Mesendoderm (in vitro differentiated cells): ENCODE results near the gene BASP1.

Experiments used
- DNase-seq: peaks from one replicate; pipeline ENCODE4 v3.0.0; 2013
- H2AK5ac ChIP-seq: 2 replicates; pipeline ENCODE4 v1.6.1; 2013; ENCODE audit warnings: low read length, inconsistent platforms
- H2BK120ac ChIP-seq: 2 replicates; pipeline ENCODE4 v1.6.1; 2013; ENCODE audit warnings: low read depth, mild to moderate bottlenecking, low read length, moderate library complexity, mixed read lengths
- H2BK15ac ChIP-seq: replicated peaks from 2 replicates; pipeline ENCODE4 v1.6.1; 2013; ENCODE audit warnings: low read depth, mild to moderate bottlenecking, moderate library complexity
- H2BK5ac ChIP-seq: 2 replicates; pipeline ENCODE4 v1.6.1; 2013; ENCODE audit warnings: low read length, inconsistent platforms
- H3K18ac ChIP-seq: 2 replicates; pipeline ENCODE4 v1.6.1; 2013; ENCODE audit warnings: mild to moderate bottlenecking, low read length, mixed read lengths
- H3K23ac ChIP-seq: one replicate; pipeline ENCODE4 v1.6.1; 2013; ENCODE audit warnings: low read length
- H3K27ac ChIP-seq: 2 replicates; pipeline ENCODE4 v1.5.1; 2013; ENCODE audit warnings: low read depth, mild to moderate bottlenecking, inconsistent platforms, low read length, moderate library complexity
- H3K27me3 ChIP-seq: 2 replicates; pipeline ENCODE4 v1.6.1; 2013; ENCODE audit warnings: low read length, control low read depth, mild to moderate bottlenecking, inconsistent platforms; ENCODE audit not compliant: insufficient read depth, poor library complexity
- H3K36me3 ChIP-seq: 2 replicates; pipeline ENCODE4 v1.6.1; 2013; ENCODE audit warnings: low read length, inconsistent platforms; ENCODE audit not compliant: control insufficient read depth, insufficient read depth
- H3K4ac ChIP-seq: one replicate; pipeline ENCODE4 v1.6.1; 2013; ENCODE audit warnings: low read depth, mild to moderate bottlenecking, low read length, moderate library complexity
- H3K4me1 ChIP-seq: 2 replicates; pipeline ENCODE4 v1.6.1; 2013; ENCODE audit warnings: low read depth, low read length, inconsistent platforms; ENCODE audit not compliant: control insufficient read depth
- H3K4me2 ChIP-seq: 2 replicates; pipeline ENCODE4 v1.6.1; 2013; ENCODE audit warnings: low read length
- H3K4me3 ChIP-seq: 2 replicates; pipeline ENCODE4 v1.5.1; 2013; ENCODE audit warnings: mild to moderate bottlenecking, low read length
- H3K56ac ChIP-seq: one replicate; pipeline ENCODE4 v1.6.1; 2013; ENCODE audit warnings: low read length
- H3K79me1 ChIP-seq: 2 replicates; pipeline ENCODE4 v1.6.1; 2013; ENCODE audit warnings: low read length, inconsistent platforms
- H3K79me2 ChIP-seq: 2 replicates; pipeline ENCODE4 v1.6.1; 2013; ENCODE audit warnings: mild to moderate bottlenecking, low read length; ENCODE audit not compliant: control insufficient read depth, insufficient read depth
- H3K9ac ChIP-seq: 2 replicates; pipeline ENCODE4 v1.6.1; 2013; ENCODE audit warnings: low read length, inconsistent platforms
- H4K5ac ChIP-seq: one replicate; pipeline ENCODE4 v1.6.1; 2013; ENCODE audit warnings: low read length
- H4K8ac ChIP-seq: one replicate; pipeline ENCODE4 v1.6.1; 2013; ENCODE audit warnings: low read depth, mild to moderate bottlenecking, control low read depth, low read length, moderate library complexity
- WGBS: extraction: QIAGEN DNeasy Blood & Tissue Kit; methylation state at CpG from one replicate; pipeline ENCODE4 v1.1.7; 2013; ENCODE audit warnings: low lambda C conversion rate, missing lambda C conversion rate; ENCODE audit not compliant: insufficient coverage; ENCODE audit errors: extremely low coverage; 5-methylcytosine and 5-hydroxymethylcytosine counted together

BASP1 gene

DNA sequence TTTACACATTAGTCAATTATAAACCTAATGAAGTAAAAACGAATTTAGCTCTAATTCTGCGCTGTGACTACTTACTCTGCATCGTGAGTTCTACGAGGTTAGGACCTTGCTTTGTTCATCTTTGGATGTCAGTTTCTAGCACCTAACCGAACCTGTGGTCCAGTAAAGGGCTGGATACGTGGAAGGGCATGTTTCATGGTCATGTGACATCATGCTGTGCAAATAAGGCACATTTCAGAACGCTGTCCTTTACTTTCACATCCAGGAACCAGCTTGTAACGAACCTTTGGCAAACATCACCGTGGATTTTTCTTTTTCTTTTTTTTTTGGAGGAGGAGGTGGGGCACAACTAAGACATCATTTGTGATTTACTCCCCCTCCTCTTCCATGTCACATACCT lies 15.0 kb downstream of the BASP1 start:
- Histone ChIP-seq H4K5ac (no peak overlapping the region), H2AK5ac (no peak overlapping the region)
- WGBS, result no CpG with 5 or more reads among the region's 9 CpGs

DNA sequence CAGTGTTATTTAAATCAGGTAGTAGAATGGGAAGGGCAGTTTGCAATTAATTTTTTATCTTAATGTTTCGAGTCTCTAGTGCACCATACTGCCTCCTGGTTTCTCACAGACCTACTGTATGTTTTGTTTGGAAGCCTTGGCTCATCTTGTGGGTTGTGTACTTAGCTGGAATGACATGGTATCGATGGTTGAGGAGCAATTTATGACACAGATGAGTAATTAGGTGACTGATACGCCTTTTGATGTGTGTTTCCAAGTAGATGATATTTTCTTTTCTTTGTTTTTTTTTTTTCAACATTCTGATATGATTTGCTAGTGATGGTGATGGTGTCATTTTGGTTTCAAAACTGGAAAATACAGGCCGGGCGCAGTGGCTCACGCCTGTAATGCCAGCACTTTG lies 16.1 kb downstream of the BASP1 start:
- no peak overlapping the region for H2AK5ac ChIP-seq
- WGBS, result no CpG with 5 or more reads among the region's 6 CpGs
- H3K27ac ChIP-seq, result no peak overlapping the region

More for the DNA sequence above, 15.0 kb downstream of the BASP1 start:
- Histone ChIP-seq H3K79me1 (peaks cover 38% of the 10 kb centered on the region), H3K27me3 (no peaks in the 10 kb centered on the region), H2BK15ac (no peak overlapping the region), H3K27ac (no peak overlapping the region), H4K8ac (no peak overlapping the region), H3K4me1 (peaks cover 2% of the 10 kb centered on the region), H3K79me2 (peaks cover 63% of the 10 kb centered on the region), H3K36me3 (no peaks in the 10 kb centered on the region), H3K4ac (no peak overlapping the region), H2BK5ac (no peak overlapping the region), H3K56ac (no peak overlapping the region), H3K9ac (no peak overlapping the region), H3K23ac (no peak overlapping the region), H3K18ac (no peak overlapping the region), H3K4me2 (no peak overlapping the region), H3K4me3 (no peak overlapping the region), H2BK120ac (no peak overlapping the region)
- no peak for DNase-seq

GRCh38 chr5:17234374-17234773 lies 16.9 kb downstream of the BASP1 start:
- no peaks in the 10 kb centered on the region for H3K36me3 ChIP-seq
- no peak overlapping the region for H3K9ac ChIP-seq
- H4K8ac ChIP-seq, result no peak overlapping the region
- DNase-seq, result no peak
- H2BK15ac ChIP-seq, result no peak overlapping the region
- no peak overlapping the region for H3K18ac ChIP-seq
- H2AK5ac ChIP-seq, result no peak overlapping the region
- H4K5ac ChIP-seq, result no peak overlapping the region
- no peak overlapping the region for H2BK120ac ChIP-seq
- no peak overlapping the region for H2BK5ac ChIP-seq
- no CpG with 5 or more reads among the region's 5 CpGs for WGBS
- no peak overlapping the region for H3K27ac ChIP-seq
- no peak overlapping the region for H3K4me2 ChIP-seq
- no peak overlapping the region for H3K4me3 ChIP-seq
- H3K79me1 ChIP-seq, result peaks cover 29% of the 10 kb centered on the region
- no peak overlapping the region for H3K56ac ChIP-seq
- no peaks in the 10 kb centered on the region for H3K27me3 ChIP-seq
- peaks cover 61% of the 10 kb centered on the region for H3K79me2 ChIP-seq
- H3K23ac ChIP-seq, result no peak overlapping the region
- H3K4me1 ChIP-seq, result peaks cover 2% of the 10 kb centered on the region
- no peak overlapping the region for H3K4ac ChIP-seq

More for the DNA sequence above, 16.1 kb downstream of the BASP1 start:
- no peak for DNase-seq
- H3K56ac ChIP-seq, result no peak overlapping the region
- H3K79me2 ChIP-seq, result peaks cover 65% of the 10 kb centered on the region
- no peak overlapping the region for H2BK5ac ChIP-seq
- no peaks in the 10 kb centered on the region for H3K36me3 ChIP-seq
- H2BK15ac ChIP-seq, result no peak overlapping the region
- no peaks in the 10 kb centered on the region for H3K27me3 ChIP-seq
- H4K8ac ChIP-seq, result no peak overlapping the region
- H3K9ac ChIP-seq, result no peak overlapping the region
- H3K23ac ChIP-seq, result no peak overlapping the region
- no peak overlapping the region for H4K5ac ChIP-seq
- H3K4ac ChIP-seq, result no peak overlapping the region
- peaks cover 2% of the 10 kb centered on the region for H3K4me1 ChIP-seq
- H2BK120ac ChIP-seq, result no peak overlapping the region
- H3K4me2 ChIP-seq, result no peak overlapping the region
- no peak overlapping the region for H3K18ac ChIP-seq
- peaks cover 35% of the 10 kb centered on the region for H3K79me1 ChIP-seq
- no peak overlapping the region for H3K4me3 ChIP-seq

GRCh38 chr5:17235731-17236330 lies 18.4 kb downstream of the BASP1 start:
- DNase-seq, result no peak
- H3K23ac ChIP-seq, result no peak overlapping the region
- H3K4me3 ChIP-seq, result no peak overlapping the region
- H3K79me2 ChIP-seq, result peaks cover 62% of the 10 kb centered on the region
- no peaks in the 10 kb centered on the region for H3K36me3 ChIP-seq
- no peak overlapping the region for H3K4ac ChIP-seq
- no CpG with 5 or more reads among the region's 5 CpGs for WGBS
- H3K4me1 ChIP-seq, result peaks cover 2% of the 10 kb centered on the region
- H2BK15ac ChIP-seq, result no peak overlapping the region
- no peak overlapping the region for H2BK5ac ChIP-seq
- H2BK120ac ChIP-seq, result no peak overlapping the region
- peaks cover 28% of the 10 kb centered on the region for H3K79me1 ChIP-seq
- no peak overlapping the region for H3K27ac ChIP-seq
- H3K18ac ChIP-seq, result no peak overlapping the region
- no peak overlapping the region for H3K9ac ChIP-seq
- H4K5ac ChIP-seq, result no peak overlapping the region
- no peak overlapping the region for H2AK5ac ChIP-seq
- no peak overlapping the region for H3K4me2 ChIP-seq
- H4K8ac ChIP-seq, result no peak overlapping the region
- H3K56ac ChIP-seq, result no peak overlapping the region
- H3K27me3 ChIP-seq, result no peaks in the 10 kb centered on the region

GRCh38 chr5:17238521-17239041 lies 21.1 kb downstream of the BASP1 start:
- peaks cover 11% of the 10 kb centered on the region for H3K4me1 ChIP-seq
- H3K56ac ChIP-seq, result no peak overlapping the region
- H3K4ac ChIP-seq, result no peak overlapping the region
- H2BK15ac ChIP-seq, result no peak overlapping the region
- no peak overlapping the region for H3K4me2 ChIP-seq
- no peak for DNase-seq
- H3K79me1 ChIP-seq, result peaks cover 15% of the 10 kb centered on the region
- H4K8ac ChIP-seq, result no peak overlapping the region
- no CpG with 5 or more reads among the region's 6 CpGs for WGBS
- no peak overlapping the region for H2BK120ac ChIP-seq
- no peaks in the 10 kb centered on the region for H3K27me3 ChIP-seq
- H3K18ac ChIP-seq, result no peak overlapping the region
- no peaks in the 10 kb centered on the region for H3K36me3 ChIP-seq
- H2BK5ac ChIP-seq, result no peak overlapping the region
- no peak overlapping the region for H3K27ac ChIP-seq
- H3K9ac ChIP-seq, result no peak overlapping the region
- H4K5ac ChIP-seq, result no peak overlapping the region
- H3K4me3 ChIP-seq, result no peak overlapping the region
- H2AK5ac ChIP-seq, result no peak overlapping the region
- peaks cover 61% of the 10 kb centered on the region for H3K79me2 ChIP-seq
- no peak overlapping the region for H3K23ac ChIP-seq

DNA sequence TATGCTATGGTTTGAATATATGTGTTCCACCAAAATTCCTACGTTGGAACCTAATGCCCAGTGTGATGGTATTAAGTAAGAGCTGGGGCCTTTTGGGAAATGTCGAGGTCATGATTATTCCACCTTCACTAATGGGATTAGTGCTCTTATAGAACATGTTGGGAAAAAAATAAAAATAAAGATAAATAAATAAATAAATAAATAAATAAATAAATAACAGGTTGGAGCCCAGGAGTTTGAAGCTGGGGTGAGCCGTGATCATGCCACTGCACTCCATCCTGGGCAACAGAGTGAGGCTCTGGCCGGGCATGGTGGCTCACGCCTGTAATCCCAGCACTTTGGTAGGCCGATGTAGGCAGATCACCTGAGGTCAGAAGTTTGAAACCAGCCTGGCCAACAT lies 22.5 kb downstream of the BASP1 start:
- no peak overlapping the region for H3K56ac ChIP-seq
- no peak for DNase-seq
- H2AK5ac ChIP-seq, result no peak overlapping the region
- H2BK5ac ChIP-seq, result no peak overlapping the region
- no peak overlapping the region for H2BK120ac ChIP-seq
- H3K27me3 ChIP-seq, result no peaks in the 10 kb centered on the region
- H3K36me3 ChIP-seq, result no peaks in the 10 kb centered on the region
- peaks cover 11% of the 10 kb centered on the region for H3K4me1 ChIP-seq
- H3K79me2 ChIP-seq, result peaks cover 58% of the 10 kb centered on the region
- H4K8ac ChIP-seq, result no peak overlapping the region
- H3K4ac ChIP-seq, result no peak overlapping the region
- no CpG with 5 or more reads among the region's 6 CpGs for WGBS
- H3K4me3 ChIP-seq, result no peak overlapping the region
- no peak overlapping the region for H4K5ac ChIP-seq
- H3K27ac ChIP-seq, result no peak overlapping the region
- H3K4me2 ChIP-seq, result no peak overlapping the region
- peaks cover 16% of the 10 kb centered on the region for H3K79me1 ChIP-seq
- H3K18ac ChIP-seq, result no peak overlapping the region
- no peak overlapping the region for H2BK15ac ChIP-seq
- H3K9ac ChIP-seq, result no peak overlapping the region
- H3K23ac ChIP-seq, result no peak overlapping the region
